A673 (cell line): ENCODE data around the gene PDGFB.

Experiments used
- CTCF ChIP-seq: fragments of 300-800, 200-600 bp; sonication (generic); conservative IDR thresholded peaks from 2 replicates; pipeline ENCODE4 v1.5.1; 2017; ENCODE audit warnings: low read depth, mild to moderate bottlenecking, antibody characterized with exemption, low read length, moderate library complexity, mixed read lengths
- EZH2 ChIP-seq: fragments of 200-600 bp; sonication (generic); IDR thresholded peaks from 2 replicates; pipeline ENCODE4 v1.6.1; 2017; ENCODE audit warnings: borderline replicate concordance, low read depth, mild to moderate bottlenecking, mixed read lengths, antibody characterized with exemption, low read length; ENCODE audit not compliant: poor library complexity, severe bottlenecking

GRCh38 chr22:39224550-39224949 lies 20.2 kb downstream of the PDGFB start:
- TF ChIP-seq CTCF (no peak), EZH2 (no peak)
